ENCODE data around the gene TM7SF3.

Gene TM7SF3

GRCh38 chr12:27014859-27015729 is 910 bp upstream of the TM7SF3 start:
- DNase-seq: no peak

GRCh38 chr12:27013611-27014084 is 536 bp downstream of the TM7SF3 start:
- DNase-seq: no peak

GRCh38 chr12:27012982-27013255 is 1.3 kb downstream of the TM7SF3 start:
- no peak for DNase-seq

GRCh38 chr12:27012239-27012981 is 1.8 kb downstream of the TM7SF3 start:
- DNase-seq: no peak

GRCh38 chr12:27009881-27010301 is 4.3 kb downstream of the TM7SF3 start:
- DNase-seq: no peak

- DNase-seq: no peak
These were observed 6.1 kb downstream of the TM7SF3 start for GRCh38 chr12:27008081-27008480.

GRCh38 chr12:27006797-27007467 is 7.3 kb downstream of the TM7SF3 start:
- no peak for DNase-seq

- DNase-seq: no peak
These were observed 8.7 kb downstream of the TM7SF3 start for GRCh38 chr12:27005495-27005894.

GRCh38 chr12:27003421-27004381 is 10.5 kb downstream of the TM7SF3 start:
- DNase-seq: no peak

GRCh38 chr12:27002141-27002540 is 12.0 kb downstream of the TM7SF3 start:
- DNase-seq: no peak

- DNase-seq: no peak
These were observed 12.5 kb downstream of the TM7SF3 start for GRCh38 chr12:27001663-27002062.

GRCh38 chr12:27000961-27001360 is 13.2 kb downstream of the TM7SF3 start:
- no peak for DNase-seq

- DNase-seq: no peak
These were observed 17.2 kb downstream of the TM7SF3 start for GRCh38 chr12:26997003-26997402.

- no peak for DNase-seq
These were observed 18.5 kb downstream of the TM7SF3 start for GRCh38 chr12:26995706-26996105.

- no peak for DNase-seq
These were observed 20.1 kb downstream of the TM7SF3 start for GRCh38 chr12:26994109-26994508.

GRCh38 chr12:26991826-26992225 is 22.4 kb downstream of the TM7SF3 start:
- DNase-seq: no peak

GRCh38 chr12:26989873-26990272 is 24.3 kb downstream of the TM7SF3 start:
- DNase-seq: no peak

GRCh38 chr12:26988703-26989102 is 25.5 kb downstream of the TM7SF3 start:
- DNase-seq: no peak

GRCh38 chr12:26987634-26988424 is 26.4 kb downstream of the TM7SF3 start:
- DNase-seq: no peak

GRCh38 chr12:26982866-26983265 is 31.3 kb downstream of the TM7SF3 start:
- DNase-seq: no peak

GRCh38 chr12:26979733-26980132 is 34.5 kb downstream of the TM7SF3 start:
- DNase-seq: no peak

- no peak for DNase-seq
These were observed 35.4 kb downstream of the TM7SF3 start for GRCh38 chr12:26978801-26979200.

Measured in SIG-M5 (cell line).